ENCODE data around the gene FLAD1. TPM values are rescaled to one million over a fixed set of nuclear protein-coding genes. Genes with fewer than 3 reads are reported as not detected.

Gene FLAD1
- total RNA-seq, 1 experiment from 2014 or later, result 58.4 TPM

GRCh38 chr1:154966111-154966510 is 17.0 kb upstream of the FLAD1 start:
- RAD21 ChIA-PET (ENCODE audit: low non-redundant PET in 1 of 2, low total read pairs in 2 of 2, uncharacterized antibody in 2 of 2, unreplicated experiment in 2 of 2), result no interaction called here
- TF ChIP-seq ZFX (IDR thresholded peaks at IDR 0.05) (no peak), CBX3 (IDR thresholded peaks at IDR 0.05; ENCODE audit: low read depth) (no peak)
- no peak overlapping the region for H3K9ac ChIP-seq (ENCODE audit: low read length)
- no peaks in the 10 kb centered on the region for H4K20me1 ChIP-seq (ENCODE audit: insufficient read depth)
- H3K27ac ChIP-seq (ENCODE audit: low read depth, low read length), result no peak overlapping the region
- no peak overlapping the region for H2AFZ ChIP-seq (ENCODE audit: low read depth, low read length, poor library complexity, severe bottlenecking)
- peaks cover 24 to 52% of the 10 kb centered on the region in 2 experiments for H3K4me1 ChIP-seq (ENCODE audit: control insufficient read depth in 1 of 2, insufficient read depth in 2 of 2, low read length in 2 of 2)
- no peak for DNase-seq (ENCODE audit: low read depth, low spot score)
- ATAC-seq, result no peak
- peaks cover 60% of the 10 kb centered on the region for H3K79me2 ChIP-seq (ENCODE audit: insufficient read depth, low read length)
- intact Hi-C loops (cut with micrococcal nuclease), result no loop called here
- no peaks in the 10 kb centered on the region for H3K9me3 ChIP-seq (ENCODE audit: control insufficient read depth in 1 of 2, insufficient read depth in 1 of 2, low read depth in 1 of 2, low read length in 2 of 2)
- H3K36me3 ChIP-seq (ENCODE audit: control insufficient read depth in 1 of 2, insufficient read depth in 2 of 2, low read length in 2 of 2), result peaks cover 26 to 55% of the 10 kb centered on the region in 2 experiments; a peak in 3 of 4 replicates
- H3K27me3 ChIP-seq (ENCODE audit: insufficient read depth, low read length), result no peaks in the 10 kb centered on the region
- BruUV-seq (replicated peaks), result no TSS peak
- CTCF ChIA-PET, result no interaction called here
- no peaks in the 10 kb centered on the region for H3K9me2 ChIP-seq (ENCODE audit: insufficient read depth)
- H3K4me3 ChIP-seq (replicated peaks in 1 of 2; ENCODE audit: low read depth in 1 of 2, low read length in 2 of 2), result no peak overlapping the region
- POLR2A ChIA-PET, result no interaction called here
- no peak overlapping the region for H3K4me2 ChIP-seq (ENCODE audit: low read length)

GRCh38 chr1:154967331-154967950 is 15.7 kb upstream of the FLAD1 start:
- ChIA-PET CTCF (no interaction called here), RAD21 (ENCODE audit: low non-redundant PET in 1 of 2, low total read pairs in 2 of 2, uncharacterized antibody in 2 of 2, unreplicated experiment in 2 of 2) (no interaction called here), POLR2A (no interaction called here)
- ATAC-seq (no peak), DNase-seq (ENCODE audit: low read depth, low spot score) (no peak)
- no peak overlapping the region for H3K9ac ChIP-seq (ENCODE audit: low read length)
- H3K9me3 ChIP-seq (ENCODE audit: control insufficient read depth in 1 of 2, insufficient read depth in 1 of 2, low read depth in 1 of 2, low read length in 2 of 2), result no peaks in the 10 kb centered on the region
- H4K20me1 ChIP-seq (ENCODE audit: insufficient read depth), result no peaks in the 10 kb centered on the region
- no peaks in the 10 kb centered on the region for H3K9me2 ChIP-seq (ENCODE audit: insufficient read depth)
- H3K4me1 ChIP-seq (ENCODE audit: control insufficient read depth in 1 of 2, insufficient read depth in 2 of 2, low read length in 2 of 2), result peaks cover 35 to 60% of the 10 kb centered on the region in 2 experiments
- BruUV-seq (replicated peaks), result no TSS peak
- H2AFZ ChIP-seq (ENCODE audit: low read depth, low read length, poor library complexity, severe bottlenecking), result no peak overlapping the region
- peaks cover 26 to 55% of the 10 kb centered on the region in 2 experiments; a peak in 3 of 4 replicates for H3K36me3 ChIP-seq (ENCODE audit: control insufficient read depth in 1 of 2, insufficient read depth in 2 of 2, low read length in 2 of 2)
- intact Hi-C loops (cut with micrococcal nuclease), result no loop called here
- H3K27ac ChIP-seq (ENCODE audit: low read depth, low read length), result no peak overlapping the region
- H3K4me2 ChIP-seq (ENCODE audit: low read length), result no peak overlapping the region
- no peaks in the 10 kb centered on the region for H3K27me3 ChIP-seq (ENCODE audit: insufficient read depth, low read length)
- H3K4me3 ChIP-seq (replicated peaks in 1 of 2; ENCODE audit: low read depth in 1 of 2, low read length in 2 of 2), result no peak overlapping the region
- no peak for TF ChIP-seq SRF (IDR thresholded peaks at IDR 0.05; ENCODE audit: low read depth)
- peaks cover 70% of the 10 kb centered on the region for H3K79me2 ChIP-seq (ENCODE audit: insufficient read depth, low read length)

Data from HCT116 (cell line).